SJCRH30 (cell line): ENCODE results near the gene GCN1. TPM values are rescaled to one million over a fixed set of nuclear protein-coding genes. Genes with fewer than 3 reads are reported as not detected.

ENCODE experiments used
- DNase-seq, 2 experiments: peaks; one replicate each; pipeline ENCODE4 v3.0.0-alpha.2; 2015 to 2020
- H3K27ac ChIP-seq: fragments of 250-450 bp; sonication (Bioruptor Pico); 2 replicates; pipeline ENCODE4 v1.5.1; 2020; ENCODE audit warnings: mild to moderate bottlenecking, moderate library complexity
- H3K27me3 ChIP-seq: fragments of 250-450 bp; sonication (Bioruptor Pico); 2 replicates; pipeline ENCODE4 v1.5.1; 2020; ENCODE audit warnings: mild to moderate bottlenecking, moderate library complexity
- H3K36me3 ChIP-seq: fragments of 250-450 bp; sonication (Bioruptor Pico); 2 replicates; pipeline ENCODE4 v1.5.1; 2020; ENCODE audit warnings: mild to moderate bottlenecking, moderate library complexity
- H3K4me1 ChIP-seq: fragments of 250-450 bp; sonication (Bioruptor Pico); 2 replicates; pipeline ENCODE4 v1.5.1; 2020; ENCODE audit warnings: mild to moderate bottlenecking, moderate library complexity
- H3K4me3 ChIP-seq: fragments of 250-450 bp; sonication (Bioruptor Pico); 2 replicates; pipeline ENCODE4 v1.5.1; 2020; ENCODE audit warnings: mild to moderate bottlenecking, moderate library complexity
- H3K9me3 ChIP-seq: fragments of 250-450 bp; sonication (Bioruptor Pico); replicated peaks from 2 replicates; pipeline ENCODE4 v1.5.1; 2020; ENCODE audit warnings: mild to moderate bottlenecking, moderate library complexity
- total RNA-seq: library from RNA; depleted of rRNA; stranded (reverse); fragments of >200 nt; shearing (Covaris generic); gene quantifications from 2 replicates; pipeline ENCODE4 v1.2.3, GENCODE V29; 2014

GCN1 gene
- total RNA-seq, 1 experiment from 2014 or later: 61.9 TPM

- H3K36me3 ChIP-seq: peaks cover 64% of the 10 kb centered on the region
- H3K4me3 ChIP-seq: no peak overlapping the region
- H3K27ac ChIP-seq: no peak overlapping the region
- H3K9me3 ChIP-seq: no peaks in the 10 kb centered on the region
- no peaks in the 10 kb centered on the region for H3K4me1 ChIP-seq
- no peaks in the 10 kb centered on the region for H3K27me3 ChIP-seq
- no peak for DNase-seq
These were observed 60.1 kb downstream of the GCN1 start for GRCh38 chr12:120134307-120134980.

GRCh38 chr12:120132863-120133385 is 61.6 kb downstream of the GCN1 start:
- Histone ChIP-seq H3K36me3 (peaks cover 62% of the 10 kb centered on the region), H3K9me3 (no peaks in the 10 kb centered on the region), H3K27ac (no peak overlapping the region), H3K27me3 (no peaks in the 10 kb centered on the region), H3K4me3 (no peak overlapping the region), H3K4me1 (no peaks in the 10 kb centered on the region)
- no peak for DNase-seq

- H3K4me1 ChIP-seq: no peaks in the 10 kb centered on the region
- H3K9me3 ChIP-seq: no peaks in the 10 kb centered on the region
- DNase-seq: no peak
- H3K4me3 ChIP-seq: no peak overlapping the region
- H3K36me3 ChIP-seq: peaks cover 62% of the 10 kb centered on the region
- H3K27me3 ChIP-seq: no peaks in the 10 kb centered on the region
- no peak overlapping the region for H3K27ac ChIP-seq
These were observed 62.3 kb downstream of the GCN1 start for GRCh38 chr12:120132054-120132836.

DNA sequence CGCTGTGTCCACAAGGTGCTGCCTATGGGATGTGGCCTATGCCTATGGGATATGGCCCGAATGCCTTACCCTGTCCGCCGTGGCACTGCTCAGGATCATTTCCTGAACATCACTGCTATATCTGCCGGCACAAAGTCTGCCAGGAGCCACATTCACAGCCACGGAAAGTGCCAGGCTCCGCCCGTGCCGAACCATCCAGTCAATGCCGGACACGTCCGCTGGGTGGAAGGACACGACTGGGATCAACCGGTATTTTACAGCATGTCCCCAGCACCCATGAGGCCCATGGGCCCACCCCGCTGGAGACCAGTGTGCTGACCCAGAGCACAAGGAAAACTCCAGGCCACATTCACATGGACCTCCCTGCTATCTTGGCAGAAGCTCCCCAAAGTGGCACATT is 63.4 kb downstream of the GCN1 start:
- DNase-seq: no peak
- Histone ChIP-seq H3K27ac (no peak overlapping the region), H3K4me1 (no peaks in the 10 kb centered on the region), H3K36me3 (peaks cover 57% of the 10 kb centered on the region), H3K9me3 (no peaks in the 10 kb centered on the region), H3K4me3 (no peak overlapping the region), H3K27me3 (no peaks in the 10 kb centered on the region)

DNA sequence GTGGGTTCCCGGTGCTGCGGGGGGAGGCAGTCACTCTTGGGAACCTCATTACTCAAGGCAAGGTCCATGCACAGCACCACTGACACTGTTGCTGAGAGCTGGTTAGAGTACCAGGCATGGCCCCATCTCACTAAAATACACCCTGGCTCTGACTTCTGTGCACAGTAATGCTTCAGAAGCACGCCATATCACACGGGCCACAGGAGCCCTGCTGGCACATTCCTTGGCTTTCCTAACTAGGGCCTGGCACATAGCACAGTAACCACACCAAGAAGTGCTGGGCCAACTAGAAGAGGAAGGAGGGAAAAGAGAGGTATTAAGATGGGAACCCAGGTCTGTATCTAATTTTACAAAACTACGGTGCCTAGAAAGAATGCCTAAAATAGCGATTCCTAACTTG is 64.5 kb downstream of the GCN1 start:
- no peak overlapping the region for H3K4me3 ChIP-seq
- no peak overlapping the region for H3K27ac ChIP-seq
- no peaks in the 10 kb centered on the region for H3K4me1 ChIP-seq
- no peaks in the 10 kb centered on the region for H3K27me3 ChIP-seq
- no peaks in the 10 kb centered on the region for H3K9me3 ChIP-seq
- peaks cover 49% of the 10 kb centered on the region for H3K36me3 ChIP-seq
- DNase-seq: no peak

- Histone ChIP-seq H3K9me3 (no peaks in the 10 kb centered on the region), H3K27ac (no peak overlapping the region), H3K36me3 (peaks cover 32% of the 10 kb centered on the region), H3K4me3 (no peak overlapping the region), H3K4me1 (no peaks in the 10 kb centered on the region), H3K27me3 (no peaks in the 10 kb centered on the region)
- no peak for DNase-seq
These were observed 67.9 kb downstream of the GCN1 start for GRCh38 chr12:120126635-120127005.

GRCh38 chr12:120125792-120126634 is 68.5 kb downstream of the GCN1 start:
- H3K27ac ChIP-seq: no peak overlapping the region
- DNase-seq: no peak
- peaks cover 27% of the 10 kb centered on the region for H3K36me3 ChIP-seq
- H3K9me3 ChIP-seq: no peaks in the 10 kb centered on the region
- H3K4me3 ChIP-seq: no peak overlapping the region
- H3K27me3 ChIP-seq: no peaks in the 10 kb centered on the region
- H3K4me1 ChIP-seq: no peaks in the 10 kb centered on the region

DNA sequence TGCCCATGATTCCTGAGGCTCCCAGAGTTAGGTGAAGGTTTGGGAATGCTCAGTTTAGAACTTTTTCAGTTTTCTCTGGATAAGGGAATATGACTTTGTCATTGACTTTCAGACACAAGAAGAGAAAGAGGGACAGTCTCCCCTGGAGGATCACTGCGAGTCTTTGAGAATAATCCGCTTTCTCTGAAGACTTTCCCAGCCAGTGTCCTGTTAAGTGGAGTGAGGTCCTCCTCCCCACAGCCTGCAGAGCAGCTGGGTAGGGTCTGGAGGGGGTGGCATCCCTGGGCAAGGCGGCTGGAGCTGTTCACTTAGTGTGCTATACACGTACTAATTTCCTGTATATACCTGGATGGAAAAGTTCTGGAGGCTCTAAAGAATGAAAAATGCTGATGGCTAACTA is 69.5 kb downstream of the GCN1 start:
- DNase-seq: no peak
- no peaks in the 10 kb centered on the region for H3K4me1 ChIP-seq
- H3K9me3 ChIP-seq: no peaks in the 10 kb centered on the region
- peaks cover 27% of the 10 kb centered on the region for H3K36me3 ChIP-seq
- no peak overlapping the region for H3K4me3 ChIP-seq
- H3K27me3 ChIP-seq: no peaks in the 10 kb centered on the region
- no peak overlapping the region for H3K27ac ChIP-seq

GRCh38 chr12:120121766-120122293 is 72.7 kb downstream of the GCN1 start:
- Histone ChIP-seq H3K27ac (no peak overlapping the region), H3K27me3 (no peaks in the 10 kb centered on the region), H3K36me3 (peaks cover 3% of the 10 kb centered on the region), H3K9me3 (no peaks in the 10 kb centered on the region), H3K4me3 (no peak overlapping the region), H3K4me1 (no peaks in the 10 kb centered on the region)
- no peak for DNase-seq

GRCh38 chr12:120121343-120121742 is 73.2 kb downstream of the GCN1 start:
- Histone ChIP-seq H3K4me3 (no peak overlapping the region), H3K4me1 (no peaks in the 10 kb centered on the region), H3K27ac (no peak overlapping the region), H3K36me3 (no peaks in the 10 kb centered on the region), H3K27me3 (no peaks in the 10 kb centered on the region), H3K9me3 (no peaks in the 10 kb centered on the region)
- no peak for DNase-seq

DNA sequence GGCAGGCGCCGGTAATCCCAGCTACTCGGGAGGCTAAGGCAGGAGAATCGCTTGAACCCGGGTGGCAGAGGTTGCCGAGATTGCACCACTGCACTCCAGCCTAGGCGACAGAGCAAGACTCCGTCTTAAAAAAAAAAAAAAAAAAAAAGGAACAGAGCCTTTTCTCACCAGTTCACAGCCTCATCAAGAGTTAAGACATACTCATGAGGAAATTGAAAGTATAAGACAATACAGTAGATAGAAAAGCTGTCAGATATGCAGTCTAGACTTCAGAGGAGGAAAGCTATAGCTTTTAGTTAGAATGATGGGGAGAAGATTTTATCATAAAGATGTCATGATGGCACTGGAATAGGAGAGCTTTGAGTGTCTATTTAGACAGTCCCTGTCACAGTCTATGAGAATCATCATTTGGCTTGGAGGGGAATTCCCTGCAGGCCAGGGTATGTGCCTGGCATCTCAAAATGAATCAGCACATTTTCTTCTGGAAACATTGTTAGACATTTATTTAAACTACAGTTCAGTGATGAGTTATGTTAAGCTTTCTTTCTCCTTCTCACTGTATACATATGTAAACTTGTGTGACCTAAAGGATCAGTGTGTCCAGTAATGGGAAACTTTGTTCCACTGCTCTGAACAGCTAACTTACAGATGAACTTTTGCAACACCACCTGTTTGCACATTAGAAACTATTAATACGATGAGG is 75.1 kb downstream of the GCN1 start:
- Histone ChIP-seq H3K36me3 (no peaks in the 10 kb centered on the region; the same call in 1 of the 2 replicates), H3K27ac (no peak overlapping the region), H3K4me1 (peaks cover 3% of the 10 kb centered on the region; the same call in 1 of the 2 replicates), H3K4me3 (no peak overlapping the region), H3K9me3 (no peaks in the 10 kb centered on the region), H3K27me3 (no peaks in the 10 kb centered on the region)
- DNase-seq: no peak

- DNase-seq: no peak
- no peak overlapping the region for H3K27ac ChIP-seq
- H3K4me1 ChIP-seq: peaks cover 3% of the 10 kb centered on the region; the same call in 1 of the 2 replicates
- no peaks in the 10 kb centered on the region for H3K9me3 ChIP-seq
- no peaks in the 10 kb centered on the region for H3K27me3 ChIP-seq
- H3K36me3 ChIP-seq: no peaks in the 10 kb centered on the region; the same call in 1 of the 2 replicates
- no peak overlapping the region for H3K4me3 ChIP-seq
These were observed 76.0 kb downstream of the GCN1 start for GRCh38 chr12:120118321-120119061.

DNA sequence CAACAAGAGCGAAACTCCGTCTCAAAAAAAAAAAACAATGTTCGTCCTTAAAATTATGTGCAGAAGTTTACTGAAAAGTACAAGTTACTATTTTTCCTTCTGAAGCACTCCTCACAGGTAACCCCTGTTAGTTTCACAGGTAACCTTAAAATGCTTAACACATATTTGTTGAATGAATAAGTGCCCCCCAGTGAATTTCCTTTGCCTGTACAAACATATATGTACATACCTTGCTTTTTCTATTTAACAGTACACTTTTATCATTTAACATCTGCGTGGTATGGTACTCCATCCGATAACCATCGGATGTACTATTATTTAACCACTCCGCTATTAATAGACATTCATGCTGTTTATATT is 76.6 kb downstream of the GCN1 start:
- Histone ChIP-seq H3K9me3 (no peaks in the 10 kb centered on the region), H3K27me3 (no peaks in the 10 kb centered on the region), H3K4me3 (peak overlapping the region; percentile 81), H3K4me1 (peaks cover 3% of the 10 kb centered on the region; the same call in 1 of the 2 replicates), H3K27ac (no peak overlapping the region), H3K36me3 (no peaks in the 10 kb centered on the region; the same call in 1 of the 2 replicates)
- DNase-seq: no peak
